ENCODE results near the gene TRMT10B.
"Not testable (repeated sequence)": the region's sequence is repeated elsewhere in the genome, so short reads cannot be mapped to it uniquely, and the experiment has no call there.

Gene TRMT10B

GRCh38 chr9:37801287-37801850 lies 47.8 kb downstream of the TRMT10B start:
- peak in 1 of 2 experiments; percentile 28 for DNase-seq (ENCODE audit: low read depth in 2 of 2)

- no peak for DNase-seq (ENCODE audit: low read depth in 2 of 2)
Measured at GRCh38 chr9:37801959-37802711, 48.5 kb downstream of the TRMT10B start.

DNA sequence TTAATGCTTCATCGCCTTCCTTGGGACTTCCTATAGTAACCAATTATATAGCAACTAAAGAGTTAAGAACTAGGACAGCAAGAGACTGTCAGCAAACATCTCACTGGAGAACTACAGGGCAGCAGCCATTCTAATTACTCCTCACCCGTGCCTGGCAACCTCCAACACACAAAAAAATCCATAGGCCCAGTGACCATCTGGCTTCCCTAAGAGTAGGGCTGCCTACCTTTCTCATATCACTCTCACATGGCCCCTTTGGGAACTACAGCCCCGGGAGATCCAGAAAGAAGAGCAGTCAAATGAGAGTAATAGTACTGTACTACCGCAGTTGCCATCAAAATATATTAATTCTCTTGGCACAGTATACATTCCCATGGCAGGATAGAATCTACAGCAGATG lies 52.7 kb downstream of the TRMT10B start:
- DNase-seq (ENCODE audit: low read depth in 2 of 2), result no peak

DNA sequence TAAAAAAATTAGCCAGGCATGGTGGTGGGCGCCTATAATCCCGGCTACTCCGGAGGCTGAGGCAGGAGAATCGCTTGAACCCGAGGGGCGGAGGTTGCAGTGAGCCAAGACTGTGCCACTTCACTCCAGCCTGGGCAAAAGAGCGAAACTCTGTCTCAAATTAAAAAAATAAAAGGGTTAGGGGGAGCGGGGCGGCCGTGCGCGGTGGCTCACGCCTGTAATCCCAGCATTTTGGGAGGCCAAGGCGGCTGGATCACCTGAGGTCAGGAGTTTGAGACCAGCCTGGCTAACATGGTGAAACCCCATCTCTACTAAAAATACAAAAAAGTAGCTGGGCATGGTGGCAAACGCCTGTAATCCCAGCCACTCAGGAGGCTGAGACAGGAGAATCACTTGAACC lies 56.1 kb downstream of the TRMT10B start:
- DNase-seq (ENCODE audit: low read depth in 2 of 2), result not testable (repeated sequence)

GRCh38 chr9:37811906-37812476 lies 58.4 kb downstream of the TRMT10B start:
- DNase-seq (ENCODE audit: low read depth in 2 of 2), result no peak

- DNase-seq (ENCODE audit: low read depth in 2 of 2), result no peak
Measured at GRCh38 chr9:37812773-37813379, 59.3 kb downstream of the TRMT10B start.

GRCh38 chr9:37818849-37819248 lies 65.2 kb downstream of the TRMT10B start:
- DNase-seq (ENCODE audit: low read depth in 2 of 2), result no peak

DNA sequence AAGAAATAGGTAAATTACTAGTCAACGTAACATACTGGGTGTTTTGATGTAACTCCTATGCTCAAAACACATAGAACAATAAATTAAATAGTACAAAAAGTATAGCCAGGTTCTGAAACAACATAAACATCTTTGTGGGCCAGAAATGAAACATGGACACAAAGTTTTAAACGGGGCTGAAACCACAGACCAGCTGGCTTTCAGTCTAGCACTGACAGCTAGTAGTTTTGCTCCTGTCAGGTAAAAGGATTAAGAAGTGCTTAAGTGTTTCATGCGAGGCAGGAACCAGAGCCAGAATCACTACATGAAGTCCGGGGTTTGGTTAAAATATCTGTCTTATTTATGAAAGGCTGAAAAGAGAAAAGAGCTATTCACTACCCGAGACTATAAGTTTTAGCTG lies 66.5 kb downstream of the TRMT10B start:
- DNase-seq (ENCODE audit: low read depth in 2 of 2), result no peak

GRCh38 chr9:37825174-37825573 lies 71.6 kb downstream of the TRMT10B start:
- DNase-seq (ENCODE audit: low read depth in 2 of 2), result not testable (repeated sequence)

DNA sequence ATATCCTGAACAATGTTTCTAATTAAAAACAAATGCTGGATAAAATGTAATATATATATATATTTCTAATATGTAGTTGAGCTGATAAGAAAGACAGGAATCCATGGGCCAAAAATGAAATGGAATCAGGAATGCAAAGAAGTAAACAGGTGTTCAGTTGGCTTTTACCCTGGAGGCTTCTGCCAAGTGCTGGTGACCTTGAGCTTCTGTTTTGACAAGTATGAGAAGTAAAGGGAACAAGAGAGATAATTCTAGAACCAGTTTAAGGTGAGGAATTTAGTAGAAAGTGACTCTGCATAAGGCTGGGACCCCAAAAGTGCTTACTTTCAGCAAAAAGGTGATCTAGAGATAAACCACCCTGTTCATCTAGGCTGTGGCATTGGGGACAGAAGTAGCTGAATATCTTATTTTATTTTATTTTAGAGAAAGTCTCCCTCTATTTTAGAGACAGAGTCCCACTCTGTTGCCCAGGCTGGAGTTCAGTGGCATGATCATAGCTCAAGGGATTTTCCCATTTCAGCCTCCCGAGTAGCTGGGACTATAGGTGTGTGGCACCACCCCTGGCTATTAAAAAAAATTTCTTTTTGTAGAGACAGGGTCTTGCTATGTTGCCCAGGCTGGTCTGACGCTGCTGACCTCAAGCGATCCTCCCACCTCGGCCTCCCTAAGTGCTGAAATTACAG lies 74.0 kb downstream of the TRMT10B start:
- DNase-seq (ENCODE audit: low read depth in 2 of 2), result no peak
